NCI-H1105 (cell line): ENCODE results near the gene WARS2.
"Not testable (repeated sequence)": the region's sequence is repeated elsewhere in the genome, so short reads cannot be mapped to it uniquely, and the experiment has no call there.

Experiments used
- DNase-seq: peaks from one replicate; lab custom pipeline; 2025; lab: John Stamatoyannopoulos, UW

The WARS2 gene

DNA sequence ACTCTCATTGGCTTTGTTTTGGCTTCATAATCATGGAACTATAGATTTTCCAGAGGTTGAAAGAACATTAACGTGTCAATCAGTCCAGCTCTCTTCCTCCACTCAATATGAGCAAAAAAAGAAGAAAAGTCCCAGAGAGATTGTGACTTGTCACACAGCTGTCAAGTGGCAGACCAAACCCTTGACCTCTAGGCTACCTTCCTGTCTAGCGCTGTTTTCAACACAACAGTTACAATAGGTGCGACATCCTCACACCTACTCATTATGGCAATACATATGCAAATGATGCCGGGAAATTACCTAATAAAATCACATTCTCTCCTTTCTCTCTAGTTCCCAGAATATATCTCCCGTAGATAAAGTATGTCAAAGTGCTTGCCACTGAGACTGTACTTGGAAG lies 1.1 kb downstream of the WARS2 start:
- DNase-seq: no peak

DNA sequence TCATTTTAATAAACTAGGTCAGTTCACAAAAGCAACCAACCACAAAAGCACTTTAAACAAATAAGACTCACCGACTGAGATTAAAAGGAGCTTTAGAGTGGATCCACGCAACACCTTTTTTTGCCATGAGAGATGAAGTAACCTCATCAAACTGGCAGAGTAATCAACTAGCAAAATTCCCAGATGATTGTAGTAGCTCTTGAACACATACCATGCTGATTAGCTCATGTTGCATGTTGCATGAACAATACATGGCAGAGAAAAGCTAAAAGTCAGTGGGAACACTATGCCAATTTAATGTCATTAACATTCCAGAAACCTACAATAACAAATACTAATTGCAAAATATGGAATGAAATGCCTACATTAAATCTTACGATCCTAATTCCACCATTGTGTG lies 4.1 kb downstream of the WARS2 start:
- no peak for DNase-seq

DNA sequence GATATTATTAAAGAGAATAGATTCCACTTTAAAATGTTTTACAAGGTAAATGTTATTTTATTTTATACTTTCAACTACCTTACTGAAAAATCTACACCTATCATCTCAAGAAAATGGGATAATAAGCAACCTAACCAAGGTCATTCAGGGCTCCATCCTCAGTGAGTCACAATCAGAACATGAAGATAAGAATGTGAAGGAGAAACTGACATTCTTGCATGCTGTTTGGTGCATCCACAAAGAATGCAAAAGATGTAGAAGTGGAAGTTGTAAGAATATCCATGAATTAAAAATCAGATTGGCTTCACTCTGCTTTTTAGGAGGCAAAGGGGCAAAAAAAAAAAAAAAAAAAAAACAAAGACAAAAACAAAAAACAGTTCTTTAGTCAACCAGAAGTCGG lies 6.5 kb downstream of the WARS2 start:
- no peak for DNase-seq

- DNase-seq: no peak
These were observed 8.3 kb downstream of the WARS2 start for GRCh38 chr1:119132179-119132578.

DNA sequence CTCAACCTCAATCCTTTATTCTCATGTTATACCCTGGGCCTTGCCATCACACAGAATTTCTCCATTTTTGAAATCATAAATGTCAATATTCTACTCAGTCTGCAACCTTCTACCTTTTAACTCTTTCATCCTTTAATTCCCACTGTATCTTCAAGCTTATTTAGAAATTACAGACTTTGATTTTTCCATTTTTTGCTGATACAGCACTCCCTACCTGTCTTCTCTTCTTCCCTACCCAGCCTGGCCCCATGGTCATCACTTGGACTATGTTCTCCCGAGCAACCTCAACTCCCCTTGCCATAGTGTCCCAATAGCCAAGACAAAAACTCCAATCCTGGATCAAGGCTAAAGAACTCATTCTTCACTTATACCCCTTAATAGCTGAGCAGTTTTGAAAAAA lies 14.6 kb downstream of the WARS2 start:
- DNase-seq: no peak

DNA sequence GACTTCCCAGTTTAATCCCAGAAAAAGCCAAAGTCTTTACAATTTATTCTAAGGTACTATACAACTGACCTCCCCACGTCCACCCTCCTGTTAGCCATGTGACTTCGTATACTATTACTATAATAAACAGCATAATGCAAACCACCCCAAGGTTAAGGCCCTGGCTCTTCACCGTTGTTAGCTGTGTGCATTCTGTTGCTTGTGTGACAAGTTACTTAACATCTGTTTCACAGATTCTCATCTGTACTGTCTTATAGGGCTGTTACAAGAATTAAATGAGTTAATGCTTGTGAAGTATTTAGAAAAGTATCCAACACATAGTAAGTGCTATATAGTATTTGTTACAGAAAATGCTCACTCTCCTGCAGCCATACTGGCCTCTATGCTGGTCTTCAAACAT lies 15.7 kb downstream of the WARS2 start:
- DNase-seq: no peak

DNA sequence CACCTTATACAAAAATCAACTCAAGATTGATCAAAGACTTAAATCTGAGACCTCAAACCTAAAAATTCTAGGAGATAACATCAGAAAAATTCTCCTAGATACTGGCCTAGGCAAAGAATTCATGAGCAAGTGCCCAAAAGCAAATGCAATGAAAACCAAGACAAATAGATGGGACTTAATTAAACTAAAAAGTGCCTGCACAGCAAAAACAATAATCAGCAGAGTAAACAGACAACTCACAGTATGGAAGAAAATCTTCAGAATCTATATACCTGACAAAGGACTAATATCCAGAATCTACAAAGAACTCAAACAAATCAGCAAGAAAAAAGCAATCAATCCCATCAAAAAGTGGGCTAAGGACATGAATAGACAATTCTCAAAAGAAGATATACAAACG lies 18.6 kb downstream of the WARS2 start:
- DNase-seq: not testable (repeated sequence)

DNA sequence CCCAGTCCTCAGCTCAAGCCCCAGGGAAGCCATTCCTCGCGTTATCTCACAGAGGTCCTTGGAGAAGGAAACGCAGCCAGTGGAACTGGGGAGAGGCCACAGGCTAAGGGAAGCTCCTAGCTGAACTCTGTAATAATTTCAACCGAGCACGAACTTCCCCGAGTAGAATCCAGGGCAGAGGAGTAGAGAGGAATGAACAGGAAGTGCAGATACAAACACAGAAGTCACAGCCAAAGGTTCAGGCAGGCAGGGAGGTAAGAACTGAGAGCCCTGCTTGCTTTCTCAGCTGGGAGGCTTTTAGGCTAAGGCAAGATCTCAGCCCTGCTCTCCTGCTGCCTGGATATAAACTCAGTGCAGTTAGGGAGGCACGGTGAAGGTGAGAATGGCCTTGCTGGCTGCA lies 23.7 kb downstream of the WARS2 start:
- DNase-seq: no peak

GRCh38 chr1:119115736-119116135 lies 24.7 kb downstream of the WARS2 start:
- DNase-seq: no peak

DNA sequence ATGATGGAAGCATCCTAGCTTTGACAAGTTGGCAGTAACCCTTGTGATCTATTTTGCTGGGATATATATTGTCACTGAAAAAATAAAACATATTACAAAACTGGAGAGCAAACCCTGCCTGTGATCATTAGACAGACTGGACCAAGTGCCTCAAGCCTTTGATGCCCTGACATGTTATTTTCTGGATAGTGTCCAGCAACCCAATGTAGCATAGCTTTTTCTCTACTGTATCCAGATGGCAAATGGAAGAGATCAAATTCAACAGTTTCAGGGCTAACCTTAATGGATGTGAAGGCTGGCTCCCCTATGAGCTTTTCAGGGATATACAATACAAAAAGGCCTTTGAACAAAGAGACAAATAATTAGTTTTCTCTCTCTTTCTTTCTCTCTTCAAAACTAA lies 25.1 kb downstream of the WARS2 start:
- peak; percentile 83 for DNase-seq

DNA sequence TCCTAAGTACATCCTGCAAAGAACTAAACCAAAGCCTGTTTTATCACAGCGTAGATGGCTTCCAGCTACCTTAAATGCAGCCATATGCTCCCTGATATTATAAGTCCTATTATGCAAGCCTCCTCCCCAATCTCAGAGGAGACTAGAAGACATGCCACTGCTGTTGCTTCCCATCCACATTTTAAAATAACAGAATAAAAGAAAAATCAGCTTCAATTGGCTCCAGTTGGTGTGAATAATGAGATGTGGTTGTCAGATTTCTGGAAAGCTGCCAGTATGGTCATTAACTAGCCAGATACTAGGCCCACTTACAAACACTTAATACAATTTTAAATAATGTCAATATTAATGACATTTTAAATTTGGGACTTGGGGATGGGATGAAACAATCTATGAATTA lies 25.7 kb downstream of the WARS2 start:
- peak; percentile 67 for DNase-seq

DNA sequence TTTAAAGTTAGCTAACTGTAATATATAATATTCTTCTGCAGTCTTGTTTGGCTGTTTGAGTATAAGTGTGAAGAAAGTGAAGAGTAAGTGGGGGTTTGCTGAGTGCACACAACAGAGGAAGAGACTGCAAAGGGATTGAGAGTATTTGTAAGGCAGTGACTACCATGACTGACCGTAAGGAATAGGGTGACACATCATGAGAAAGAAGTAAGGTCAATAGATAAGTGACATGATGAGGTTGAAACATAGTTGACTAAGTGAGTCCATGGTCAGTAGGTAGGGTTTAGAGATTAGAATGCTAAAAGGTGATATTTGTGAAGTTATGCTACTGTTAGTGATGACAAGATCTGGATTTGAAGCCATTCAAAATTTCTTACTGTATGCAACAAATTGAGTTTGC lies 27.7 kb downstream of the WARS2 start:
- no peak for DNase-seq

DNA sequence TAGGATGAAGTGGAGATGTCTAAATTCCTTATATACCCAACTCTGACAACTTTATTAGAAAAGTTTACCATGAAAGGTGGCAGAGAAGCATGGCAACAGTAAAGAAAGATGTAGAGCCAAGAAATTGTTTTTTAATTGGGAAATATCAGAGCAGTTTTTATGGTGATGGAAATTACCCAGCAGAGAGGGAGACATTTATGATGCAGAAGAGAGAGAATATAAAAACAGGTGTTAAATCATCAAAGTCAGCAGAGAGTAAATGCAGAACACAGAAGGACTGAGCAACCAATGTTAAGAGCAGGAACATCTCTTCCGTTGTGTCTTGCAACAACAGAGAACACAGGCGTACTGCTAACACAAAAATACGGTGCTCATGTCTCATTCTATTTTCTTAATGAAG lies 28.2 kb downstream of the WARS2 start:
- no peak for DNase-seq

DNA sequence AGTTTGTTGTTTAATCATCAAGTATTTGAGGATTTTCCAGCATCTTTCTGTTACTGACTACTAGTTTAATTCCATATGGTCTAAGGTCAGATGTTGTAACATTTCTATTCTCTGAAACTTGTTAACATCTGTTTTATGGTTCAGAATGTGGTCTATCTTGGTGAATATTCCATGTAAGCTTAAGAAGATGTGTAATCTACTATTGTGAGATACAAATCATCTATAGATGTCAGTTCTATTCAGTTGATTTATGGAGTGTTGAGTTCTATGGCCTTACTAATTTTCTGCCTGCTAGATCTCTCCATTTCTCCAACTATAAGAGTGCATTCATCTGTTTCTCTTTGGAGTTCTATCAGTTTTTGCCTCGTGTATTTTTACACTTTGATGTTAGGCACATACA lies 31.5 kb downstream of the WARS2 start:
- DNase-seq: no peak

DNA sequence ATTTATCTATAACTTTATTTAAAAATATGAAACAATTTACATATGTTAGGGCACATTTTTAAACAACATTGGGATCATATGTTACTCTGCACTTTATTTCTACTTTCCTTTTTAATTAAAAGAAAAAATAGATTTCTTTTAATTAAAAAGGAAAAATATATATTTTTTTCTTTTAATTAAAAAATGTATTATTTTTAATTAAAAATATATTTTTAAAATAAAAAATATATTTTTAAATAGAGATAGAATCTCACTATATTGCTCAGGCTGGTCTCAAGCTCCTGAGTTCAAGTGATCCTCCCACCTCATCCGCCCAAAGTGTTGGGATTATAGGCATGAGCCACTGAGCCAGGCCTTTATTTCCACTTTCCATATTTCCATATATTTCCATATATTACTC lies 36.7 kb downstream of the WARS2 start:
- DNase-seq: no peak

DNA sequence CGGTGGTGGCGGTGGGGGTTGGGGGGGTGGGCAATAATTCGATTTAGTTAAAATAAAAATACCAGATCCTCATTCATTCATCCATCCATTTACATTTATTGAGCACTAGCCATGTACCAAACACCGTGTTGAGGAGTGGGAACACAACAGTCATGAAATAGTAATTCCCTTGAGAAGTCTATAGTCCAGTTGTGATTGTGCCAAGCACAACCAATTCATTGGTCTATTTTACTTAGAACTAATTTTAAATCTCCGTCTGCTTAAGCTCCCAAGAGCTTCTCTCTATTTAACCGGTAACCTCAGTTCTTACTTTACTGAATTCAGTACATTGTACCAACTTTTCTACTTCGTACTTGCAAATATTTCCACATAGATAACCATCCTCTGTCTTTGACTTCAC lies 38.4 kb downstream of the WARS2 start:
- DNase-seq: no peak

GRCh38 chr1:119101563-119101962 lies 38.9 kb downstream of the WARS2 start:
- DNase-seq: no peak

- no peak for DNase-seq
These were observed 40.7 kb downstream of the WARS2 start for GRCh38 chr1:119099775-119100174.

DNA sequence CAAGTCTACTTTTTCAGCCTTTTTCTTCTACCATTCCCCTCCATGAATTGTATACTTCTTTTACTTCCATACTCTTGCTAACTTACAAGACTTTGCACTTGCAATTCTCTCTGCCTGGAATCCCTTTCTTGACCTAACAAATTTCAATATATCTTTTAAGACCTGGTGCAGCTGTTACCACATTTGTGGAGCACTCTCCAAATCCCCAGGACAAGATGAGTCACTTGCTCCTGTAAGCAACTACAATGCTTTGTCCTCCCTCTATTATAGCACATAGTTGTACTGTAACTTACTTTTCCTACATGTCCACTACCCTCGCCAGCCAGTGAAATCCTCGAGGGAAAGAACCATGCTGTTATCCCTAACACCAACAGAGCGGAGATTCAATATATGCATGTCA lies 43.1 kb downstream of the WARS2 start:
- no peak for DNase-seq

DNA sequence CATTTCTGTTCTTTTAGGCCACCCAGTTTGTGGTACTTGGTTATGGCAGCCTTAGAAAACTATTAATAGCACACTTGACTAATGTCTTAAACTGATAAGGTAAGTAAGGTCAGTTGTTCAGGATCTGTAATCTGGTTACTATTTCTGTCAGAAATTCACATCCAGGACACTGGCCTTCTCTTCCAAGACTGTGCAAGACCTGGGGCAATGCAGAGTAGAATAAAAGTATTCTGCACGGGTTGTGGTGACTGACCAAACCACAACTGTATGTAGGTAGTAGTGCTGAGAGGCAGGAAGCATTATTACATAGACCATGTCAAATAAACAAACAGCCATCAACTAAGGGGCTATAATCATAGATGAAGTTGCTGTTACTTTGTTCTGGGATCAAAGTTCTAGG lies 46.7 kb downstream of the WARS2 start:
- DNase-seq: no peak

GRCh38 chr1:119091618-119092017 lies 48.8 kb downstream of the WARS2 start:
- no peak for DNase-seq

DNA sequence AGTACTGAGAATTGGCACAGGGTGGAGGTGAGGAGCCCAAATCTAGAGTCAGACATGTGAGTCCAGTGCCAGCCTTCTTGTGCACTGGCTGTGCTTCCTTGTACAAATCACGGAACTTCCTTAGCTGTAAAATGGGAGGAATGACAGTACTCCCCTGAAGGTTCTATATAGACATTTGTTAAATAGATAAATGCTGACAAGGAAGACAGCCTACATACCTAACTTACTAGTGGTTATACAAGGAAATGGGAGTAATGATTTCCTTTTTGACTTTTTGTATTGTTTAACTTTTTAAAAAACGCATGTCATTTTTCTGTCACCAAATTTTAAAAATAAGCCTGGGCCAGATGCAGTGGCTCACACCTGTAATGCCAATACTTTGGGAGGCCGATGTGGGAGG lies 50.2 kb downstream of the WARS2 start:
- DNase-seq: no peak

DNA sequence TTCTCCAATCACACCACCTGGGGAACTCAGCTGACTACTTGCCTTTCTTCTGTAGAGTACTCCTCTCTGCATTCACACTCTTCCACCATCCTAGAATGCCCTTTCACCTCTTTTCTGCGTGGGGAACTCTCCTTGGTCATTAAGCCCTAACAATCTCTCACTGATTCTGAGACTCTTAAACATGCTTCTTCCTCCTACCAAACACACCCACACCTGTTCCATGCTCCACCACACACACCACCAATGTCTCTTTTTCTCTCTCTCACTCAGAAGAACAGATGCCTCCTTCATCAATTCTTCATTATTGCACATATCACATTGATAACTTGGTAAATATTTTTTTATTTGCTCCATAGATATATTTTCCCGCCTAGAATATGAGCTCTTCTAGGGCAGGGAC lies 53.6 kb downstream of the WARS2 start:
- DNase-seq: no peak

DNA sequence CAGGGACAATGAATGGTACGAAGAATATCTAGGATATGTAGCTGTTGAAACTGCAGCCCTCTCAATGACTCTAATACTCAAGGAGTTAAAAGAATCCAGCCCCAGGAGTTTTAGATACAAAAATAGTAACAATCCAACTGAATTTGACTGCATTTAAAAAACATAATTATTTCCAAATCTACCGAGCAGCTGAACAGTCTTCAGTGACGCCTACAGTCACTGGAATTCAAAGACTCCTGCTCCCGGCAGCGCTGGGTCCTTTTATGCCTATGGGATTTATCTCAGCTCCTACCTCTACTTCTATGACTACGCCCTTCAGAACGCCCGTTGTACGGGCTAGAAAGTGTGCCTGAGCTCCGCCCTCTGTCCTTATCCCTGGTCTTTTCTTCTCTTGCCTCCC lies 55.7 kb downstream of the WARS2 start:
- no peak for DNase-seq

GRCh38 chr1:119083980-119084379 lies 56.5 kb downstream of the WARS2 start:
- DNase-seq: no peak
